Panc1 (cell line): ENCODE measurements around the gene ZNRF4. TPM values are rescaled to one million over a fixed set of nuclear protein-coding genes. Genes with fewer than 3 reads are reported as not detected.

Source experiments
- ATAC-seq: fragments of 200-7000 bp; cut with Tn5 transposase; 2 replicates; pipeline ENCODE4 v1.9.1; 2020; ENCODE audit warnings: mild to moderate bottlenecking, moderate library complexity
- BruUV-seq: library from RNA; stranded (reverse); fragments of 400-500 nt; replicated peaks from 2 replicates; lab custom pipeline; 2021; lab: Mats Ljungman, UMichigan
- CTCF ChIA-PET: fragments of 300-600 bp; sonication (Branson Sonifier 250); formaldehyde crosslinking; loops from one replicate; lab custom pipeline; 2022; ENCODE audit warnings: antibody characterized with exemption; lab: Charles Lee
- POLR2A ChIA-PET: fragments of 300-600 bp; sonication (Branson Sonifier 250); formaldehyde crosslinking; loops from one replicate; lab custom pipeline; 2022; ENCODE audit warnings: antibody characterized with exemption; lab: Charles Lee
- DNase-seq: peaks from one replicate; pipeline ENCODE4 v3.0.0-alpha.2; 2010; ENCODE audit warnings: low read depth, low spot score
- H3K27ac ChIP-seq: 2 replicates; pipeline ENCODE4 v1.5.1; 2011; ENCODE audit warnings: mild to moderate bottlenecking, low read length, inconsistent platforms
- H3K27me3 ChIP-seq: fragments of 200-500 bp; sonication (Bioruptor generic); 2 replicates; pipeline ENCODE4 v1.6.0; 2014; ENCODE audit warnings: low read length, inconsistent platforms; ENCODE audit not compliant: control insufficient read depth, insufficient read depth
- H3K36me3 ChIP-seq: fragments of 200-500 bp; sonication (Bioruptor generic); 2 replicates; pipeline ENCODE4 v1.5.1; 2014; ENCODE audit warnings: inconsistent platforms, mild to moderate bottlenecking, low read length, moderate library complexity; ENCODE audit not compliant: control insufficient read depth, insufficient read depth
- H3K4me1 ChIP-seq: 2 replicates; pipeline ENCODE4 v1.5.1; 2011; ENCODE audit warnings: inconsistent platforms, mild to moderate bottlenecking, low read length, moderate library complexity; ENCODE audit not compliant: control insufficient read depth, insufficient read depth
- H3K4me3 ChIP-seq, 2 experiments: 2 replicates each; pipeline ENCODE4 v1.5.1; 2011 to 2012; ENCODE audit warnings: low read depth in 2 of 2, low read length in 2 of 2, mild to moderate bottlenecking in 2 of 2, inconsistent platforms in 1 of 2, moderate library complexity in 1 of 2
- H3K9me3 ChIP-seq: fragments of 200-500 bp; sonication (Bioruptor generic); 2 replicates; pipeline ENCODE4 v1.5.1; 2014; ENCODE audit warnings: low read depth, mild to moderate bottlenecking, inconsistent platforms, low read length, moderate library complexity; ENCODE audit not compliant: control insufficient read depth, insufficient read depth
- CTCF ChIP-seq: fragments of 450-650 bp; IDR thresholded peaks from 2 replicates; pipeline ENCODE4 v1.5.1; 2017; ENCODE audit warnings: mild to moderate bottlenecking
- POLR2AphosphoS5 ChIP-seq: IDR thresholded peaks from 2 replicates; pipeline ENCODE4 v1.6.1; 2012; ENCODE audit warnings: mild to moderate bottlenecking, low read depth, low read length, moderate library complexity
- REST ChIP-seq, 2 experiments: IDR thresholded peaks; 2 replicates each; pipeline ENCODE4 v1.6.1; 2011 to 2012; ENCODE audit warnings: low read depth in 2 of 2, control low read depth in 1 of 2, low read length in 1 of 2, mild to moderate bottlenecking in 1 of 2, moderate library complexity in 1 of 2; ENCODE audit not compliant: insufficient read depth in 1 of 2
- SIN3A ChIP-seq: IDR thresholded peaks from 2 replicates; pipeline ENCODE4 v1.6.1; 2012; ENCODE audit warnings: low read depth, mild to moderate bottlenecking, low read length, moderate library complexity, borderline replicate concordance; ENCODE audit not compliant: insufficient read depth
- TCF7L2 ChIP-seq: IDR thresholded peaks from 2 replicates; pipeline ENCODE4 v1.6.1; 2011; ENCODE audit warnings: mild to moderate bottlenecking, low read depth, low read length, inconsistent platforms
- in situ Hi-C: cut with HindIII; loops from 2 replicates; pipeline ENCODE4 v1.10.0; 2016; ENCODE audit warnings: low sequenced_read_pairs, low pct_unique_long_range_greater_than_20kb
- intact Hi-C: fragments of 100-400 bp; cut with micrococcal nuclease; formaldehyde crosslinking; loops from one replicate; pipeline ENCODE4 v1.10.0; 2022; ENCODE audit not compliant: unreplicated experiment
- total RNA-seq: library from RNA; stranded (reverse); gene quantifications from one replicate; pipeline ENCODE4 v1.2.1, GENCODE V29; 2021; ENCODE audit not compliant: unreplicated experiment

The ZNRF4 gene
- total RNA-seq, 1 experiment from 2014 or later = not detected

GRCh38 chr19:5498830-5499550, 43.8 kb downstream of the ZNRF4 start:
- no peak for TF ChIP-seq SIN3A
- no peak for TF ChIP-seq TCF7L2
- TF ChIP-seq POLR2AphosphoS5 = no peak
- TF ChIP-seq CTCF = no peak
- TF ChIP-seq REST (IDR thresholded peaks at IDR 0.05; ENCODE audit: insufficient read depth in 1 of 2, low read depth in 2 of 2, low read length in 1 of 2) = no peak
- POLR2A ChIA-PET = no interaction called here

GRCh38 chr19:5501907-5502306, 46.7 kb downstream of the ZNRF4 start:
- TF ChIP-seq TCF7L2 (no peak), POLR2AphosphoS5 (no peak), SIN3A (no peak), REST (IDR thresholded peaks at IDR 0.05; ENCODE audit: insufficient read depth in 1 of 2, low read depth in 2 of 2, low read length in 1 of 2) (no peak), CTCF (no peak)
- intact Hi-C loops (no loop called here), in situ Hi-C loops (no loop called here)

More at GRCh38 chr19:5498830-5499550, 43.8 kb downstream of the ZNRF4 start:
- H3K9me3 ChIP-seq = no peaks in the 10 kb centered on the region
- no TSS peak for BruUV-seq
- no peaks in the 10 kb centered on the region for H3K4me1 ChIP-seq
- in situ Hi-C loops (no loop called here), intact Hi-C loops (no loop called here)
- CTCF ChIA-PET = interaction anchor here (0.7 kb wide), 1 partner anchor 235 kb away, joined by 3 read pairs; no protein-coding TSS in a partner anchor
- ATAC-seq = no peak
- DNase-seq = no peak
- H3K27me3 ChIP-seq = no peaks in the 10 kb centered on the region
- H3K4me3 ChIP-seq = no peak overlapping the region
- H3K27ac ChIP-seq = no peak overlapping the region
- H3K36me3 ChIP-seq = no peaks in the 10 kb centered on the region

More at GRCh38 chr19:5501907-5502306, 46.7 kb downstream of the ZNRF4 start:
- DNase-seq (no peak), ATAC-seq (no peak)
- no TSS peak for BruUV-seq
- no peak overlapping the region for H3K27ac ChIP-seq
- ChIA-PET CTCF (no interaction called here), POLR2A (no interaction called here)
- H3K27me3 ChIP-seq = no peaks in the 10 kb centered on the region
- H3K9me3 ChIP-seq = no peaks in the 10 kb centered on the region
- H3K4me3 ChIP-seq = no peak overlapping the region
- H3K4me1 ChIP-seq = no peaks in the 10 kb centered on the region
- no peaks in the 10 kb centered on the region for H3K36me3 ChIP-seq
